Measurements from ENCODE around the gene NUFIP2. TPM values are rescaled to one million over a fixed set of nuclear protein-coding genes. Genes with fewer than 3 reads are reported as not detected.

Gene NUFIP2
- polyA plus RNA-seq, 4 donors: 5.1 to 34.1 (median 7.5) TPM

DNA sequence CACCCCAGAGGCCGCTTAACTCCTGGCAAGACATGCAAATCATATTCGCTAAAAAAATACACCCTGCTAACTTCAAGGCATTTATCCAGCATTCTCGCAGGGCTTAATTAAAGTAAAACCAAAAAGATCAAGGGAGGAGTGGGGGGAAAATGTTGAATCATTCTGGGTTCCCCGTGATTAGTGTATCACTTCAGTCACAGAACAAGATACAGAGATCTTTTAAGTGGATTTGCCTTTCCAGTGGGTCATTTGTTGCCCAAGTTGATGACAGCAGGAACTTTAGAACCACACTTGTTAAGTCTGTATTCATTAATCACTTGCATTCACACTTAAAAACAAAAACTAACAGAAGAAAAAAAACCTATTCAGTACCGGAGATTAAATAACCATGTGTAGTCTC, 30.0 kb downstream of the NUFIP2 start:
- FAIRE-seq (no peak), DNase-seq (no peak)
- Histone ChIP-seq H3K9me3 (ENCODE audit: control insufficient read depth in 2 of 2, insufficient read depth in 1 of 2, low read depth in 1 of 2, low read length in 1 of 2) (no peaks in the 10 kb centered on the region), H3K4me3 (ENCODE audit: low read depth in 1 of 3, low read length in 3 of 3) (no peak overlapping the region), H3K27me3 (ENCODE audit: control insufficient read depth in 3 of 3, insufficient read depth in 3 of 3, low read length in 3 of 3) (no peaks in the 10 kb centered on the region), H3K4me1 (ENCODE audit: control insufficient read depth in 3 of 3, insufficient read depth in 2 of 3, low read depth in 1 of 3, low read length in 2 of 3) (no peaks in the 10 kb centered on the region), H3K27ac (ENCODE audit: low read depth in 1 of 3, low read length in 2 of 3) (no peak overlapping the region), H3K36me3 (ENCODE audit: control insufficient read depth in 3 of 3, insufficient read depth in 2 of 3, low read depth in 1 of 3, low read length in 3 of 3) (peaks cover 8 to 25% (median 15%) of the 10 kb centered on the region in 3 donors)
- 82 to 88% (median 84%) methylated on average over 5 of the region's 5 CpGs for WGBS, 3 donors

DNA sequence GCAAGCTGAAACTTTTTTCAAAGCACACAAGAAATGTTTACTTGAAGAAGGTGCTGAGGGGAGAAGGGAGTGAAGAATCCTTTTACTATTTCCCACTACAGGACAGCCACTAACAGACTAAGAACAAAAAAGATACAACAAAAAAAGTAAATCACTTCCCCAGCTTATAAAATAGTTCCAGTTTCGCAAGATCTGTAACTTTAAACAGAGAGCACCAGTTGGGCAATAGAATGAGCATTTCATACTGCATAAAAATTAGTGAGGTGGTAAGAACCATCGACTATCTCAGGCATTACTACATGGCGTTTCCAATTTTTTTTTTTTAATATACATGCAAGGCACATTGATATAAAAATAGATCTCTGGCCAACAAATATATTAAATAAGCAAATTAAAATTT, 36.2 kb downstream of the NUFIP2 start:
- 83 to 89% (median 87%) methylated on average over 3 of the region's 3 CpGs for WGBS, 3 donors
- Histone ChIP-seq H3K4me3 (ENCODE audit: low read depth in 1 of 3, low read length in 3 of 3) (no peak overlapping the region), H3K4me1 (ENCODE audit: control insufficient read depth in 3 of 3, insufficient read depth in 2 of 3, low read depth in 1 of 3, low read length in 2 of 3) (peaks cover 0 to 3% (median 0%) of the 10 kb centered on the region in 3 donors), H3K27me3 (ENCODE audit: control insufficient read depth in 3 of 3, insufficient read depth in 3 of 3, low read length in 3 of 3) (no peaks in the 10 kb centered on the region), H3K9me3 (ENCODE audit: control insufficient read depth in 2 of 2, insufficient read depth in 1 of 2, low read depth in 1 of 2, low read length in 1 of 2) (no peaks in the 10 kb centered on the region), H3K36me3 (ENCODE audit: control insufficient read depth in 3 of 3, insufficient read depth in 2 of 3, low read depth in 1 of 3, low read length in 3 of 3) (peaks cover 0 to 6% (median 3%) of the 10 kb centered on the region in 3 donors), H3K27ac (ENCODE audit: low read depth in 1 of 3, low read length in 2 of 3) (no peak overlapping the region)
- DNase-seq (no peak), FAIRE-seq (no peak)

GRCh38 chr17:29256735-29257466, 37.0 kb downstream of the NUFIP2 start:
- Histone ChIP-seq H3K36me3 (ENCODE audit: control insufficient read depth in 3 of 3, insufficient read depth in 2 of 3, low read depth in 1 of 3, low read length in 3 of 3) (peaks cover 0 to 6% (median 5%) of the 10 kb centered on the region in 3 donors), H3K4me1 (ENCODE audit: control insufficient read depth in 3 of 3, insufficient read depth in 2 of 3, low read depth in 1 of 3, low read length in 2 of 3) (peaks cover 0 to 3% (median 0%) of the 10 kb centered on the region in 3 donors), H3K27ac (ENCODE audit: low read depth in 1 of 3, low read length in 2 of 3) (no peak overlapping the region), H3K27me3 (ENCODE audit: control insufficient read depth in 3 of 3, insufficient read depth in 3 of 3, low read length in 3 of 3) (no peaks in the 10 kb centered on the region), H3K9me3 (ENCODE audit: control insufficient read depth in 2 of 2, insufficient read depth in 1 of 2, low read depth in 1 of 2, low read length in 1 of 2) (no peaks in the 10 kb centered on the region), H3K4me3 (ENCODE audit: low read depth in 1 of 3, low read length in 3 of 3) (no peak overlapping the region)
- WGBS, 3 donors: 47 to 58% (median 52%) methylated on average over 8 of the region's 8 CpGs
- no peak for DNase-seq
- no peak for FAIRE-seq

DNA sequence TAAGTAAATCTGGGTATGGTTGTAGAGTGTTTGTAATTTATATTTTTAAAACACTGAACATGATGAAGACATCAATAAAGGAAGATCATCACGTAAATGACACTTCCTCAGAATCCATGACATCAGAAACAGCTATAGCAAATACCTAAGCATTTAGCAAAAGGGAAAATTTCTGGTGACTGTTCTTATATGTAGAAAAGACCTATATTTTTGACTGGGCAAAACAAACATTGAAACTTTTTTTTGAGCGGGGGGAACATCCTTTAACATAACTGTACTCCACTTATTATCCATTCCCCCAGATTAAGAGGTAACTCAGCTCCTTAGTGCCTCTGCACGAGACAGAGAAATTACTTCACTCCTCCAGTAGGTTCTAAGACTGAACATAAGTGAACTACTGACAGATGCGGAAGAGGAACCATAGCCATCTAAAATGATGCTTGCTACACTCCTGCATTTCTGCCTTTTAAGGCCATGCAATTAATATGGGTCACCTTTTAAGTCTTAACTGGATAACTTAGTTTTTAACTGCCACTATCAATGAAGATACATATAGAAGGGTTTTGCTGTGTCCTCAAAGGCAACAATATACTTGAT, 37.9 kb downstream of the NUFIP2 start:
- Histone ChIP-seq H3K27ac (ENCODE audit: low read depth in 1 of 3, low read length in 2 of 3) (no peak overlapping the region), H3K36me3 (ENCODE audit: control insufficient read depth in 3 of 3, insufficient read depth in 2 of 3, low read depth in 1 of 3, low read length in 3 of 3) (peaks cover 0 to 6% (median 5%) of the 10 kb centered on the region in 3 donors), H3K27me3 (ENCODE audit: control insufficient read depth in 3 of 3, insufficient read depth in 3 of 3, low read length in 3 of 3) (no peaks in the 10 kb centered on the region), H3K4me1 (ENCODE audit: control insufficient read depth in 3 of 3, insufficient read depth in 2 of 3, low read depth in 1 of 3, low read length in 2 of 3) (peaks cover 0 to 3% (median 0%) of the 10 kb centered on the region in 3 donors), H3K9me3 (ENCODE audit: control insufficient read depth in 2 of 2, insufficient read depth in 1 of 2, low read depth in 1 of 2, low read length in 1 of 2) (no peaks in the 10 kb centered on the region), H3K4me3 (ENCODE audit: low read depth in 1 of 3, low read length in 3 of 3) (no peak overlapping the region)
- DNase-seq: no peak
- FAIRE-seq: no peak
- WGBS, 3 donors: 84 to 89% (median 88%) methylated on average over 4 of the region's 4 CpGs

DNA sequence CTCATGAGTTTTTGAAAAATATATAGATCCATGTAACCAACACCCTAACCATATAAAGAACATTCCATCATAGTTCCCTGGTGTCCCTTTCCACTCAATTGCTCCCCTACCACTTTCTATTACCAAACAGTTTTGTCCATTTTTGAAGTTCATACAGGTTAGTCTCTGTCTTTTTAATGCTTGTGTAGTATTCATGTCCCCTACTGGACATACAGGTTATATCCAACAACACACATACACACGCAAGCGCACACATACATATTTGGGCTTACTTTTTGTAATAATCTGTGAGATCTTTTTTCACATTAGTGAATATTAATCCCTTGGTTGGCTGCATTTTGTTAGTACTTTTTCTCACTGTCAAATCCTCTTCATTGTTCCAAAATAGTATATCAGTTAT, 40.9 kb downstream of the NUFIP2 start:
- H3K9me3 ChIP-seq (ENCODE audit: control insufficient read depth in 2 of 2, insufficient read depth in 1 of 2, low read depth in 1 of 2, low read length in 1 of 2): no peaks in the 10 kb centered on the region
- 94 to 98% (median 95%) methylated on average over 2 of the region's 2 CpGs for whole genome bisulfite sequencing, 3 donors

DNA sequence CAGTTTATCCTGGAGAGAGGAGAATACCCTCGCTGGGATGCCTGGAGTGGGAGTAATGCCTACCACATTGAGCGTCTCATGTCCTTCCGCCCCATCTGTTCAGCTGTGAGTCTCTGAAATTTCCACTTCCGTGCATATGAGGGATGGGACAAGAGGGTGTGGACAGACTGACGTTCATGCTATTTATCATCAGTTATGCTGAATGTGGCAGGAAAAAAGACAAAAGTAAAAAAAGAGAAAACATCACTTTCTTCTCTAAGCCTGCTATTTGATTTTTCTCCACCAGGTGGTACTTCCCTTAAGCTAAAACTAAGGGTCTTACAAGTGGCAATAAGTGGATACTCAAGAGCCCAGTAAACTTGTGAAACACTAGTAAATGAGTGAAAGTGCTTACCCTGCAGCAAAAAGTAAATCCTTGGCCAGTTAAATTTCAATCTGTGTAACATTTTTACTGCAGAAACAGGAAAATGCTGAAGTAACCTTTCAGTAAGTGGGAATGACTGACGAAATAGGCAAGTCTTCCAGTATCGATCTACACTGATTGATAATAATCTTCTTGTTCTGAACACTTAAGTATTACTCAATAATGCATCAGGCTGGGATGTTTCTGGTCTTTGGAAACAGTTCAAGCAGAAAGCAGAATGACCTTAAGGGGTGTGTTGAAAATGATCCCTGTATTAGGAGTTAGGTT, 41.7 kb downstream of the NUFIP2 start:
- no peaks in the 10 kb centered on the region for H3K9me3 ChIP-seq (ENCODE audit: control insufficient read depth in 2 of 2, insufficient read depth in 1 of 2, low read depth in 1 of 2, low read length in 1 of 2)
- no peaks in the 10 kb centered on the region for H3K27me3 ChIP-seq (ENCODE audit: control insufficient read depth in 3 of 3, insufficient read depth in 3 of 3, low read length in 3 of 3)
- H3K4me1 ChIP-seq (ENCODE audit: control insufficient read depth in 3 of 3, insufficient read depth in 2 of 3, low read depth in 1 of 3, low read length in 2 of 3): peaks cover 0 to 3% (median 0%) of the 10 kb centered on the region in 3 donors
- H3K27ac ChIP-seq (ENCODE audit: low read depth in 1 of 3, low read length in 2 of 3): no peak overlapping the region
- H3K4me3 ChIP-seq (ENCODE audit: low read depth in 1 of 3, low read length in 3 of 3): no peak overlapping the region
- peaks cover 0 to 2% (median 1%) of the 10 kb centered on the region in 3 donors for H3K36me3 ChIP-seq (ENCODE audit: control insufficient read depth in 3 of 3, insufficient read depth in 2 of 3, low read depth in 1 of 3, low read length in 3 of 3)
- DNase-seq: peak in 1 of 2 donors; percentile 19
- no peak for FAIRE-seq
- WGBS, 3 donors: 74 to 82% (median 79%) methylated on average over 7 of the region's 7 CpGs

More for the DNA sequence above, 40.9 kb downstream of the NUFIP2 start:
- DNase-seq (no peak), FAIRE-seq (no peak)
- H3K27ac ChIP-seq (ENCODE audit: low read depth in 1 of 3, low read length in 2 of 3): no peak overlapping the region
- peaks cover 0 to 3% (median 0%) of the 10 kb centered on the region in 3 donors for H3K4me1 ChIP-seq (ENCODE audit: control insufficient read depth in 3 of 3, insufficient read depth in 2 of 3, low read depth in 1 of 3, low read length in 2 of 3)
- no peaks in the 10 kb centered on the region for H3K27me3 ChIP-seq (ENCODE audit: control insufficient read depth in 3 of 3, insufficient read depth in 3 of 3, low read length in 3 of 3)
- H3K4me3 ChIP-seq (ENCODE audit: low read depth in 1 of 3, low read length in 3 of 3): no peak overlapping the region
- peaks cover 0 to 2% (median 1%) of the 10 kb centered on the region in 3 donors for H3K36me3 ChIP-seq (ENCODE audit: control insufficient read depth in 3 of 3, insufficient read depth in 2 of 3, low read depth in 1 of 3, low read length in 3 of 3)

- FAIRE-seq: no peak
- 78 to 80% (median 80%) methylated on average over 2 of the region's 2 CpGs for WGBS, 3 donors
- H3K9me3 ChIP-seq (ENCODE audit: control insufficient read depth in 2 of 2, insufficient read depth in 1 of 2, low read depth in 1 of 2, low read length in 1 of 2): no peaks in the 10 kb centered on the region
- H3K4me1 ChIP-seq (ENCODE audit: control insufficient read depth in 3 of 3, insufficient read depth in 2 of 3, low read depth in 1 of 3, low read length in 2 of 3): peaks cover 0 to 2% (median 0%) of the 10 kb centered on the region in 3 donors
- peaks cover 0 to 2% (median 1%) of the 10 kb centered on the region in 3 donors for H3K36me3 ChIP-seq (ENCODE audit: control insufficient read depth in 3 of 3, insufficient read depth in 2 of 3, low read depth in 1 of 3, low read length in 3 of 3)
- no peak overlapping the region for H3K27ac ChIP-seq (ENCODE audit: low read depth in 1 of 3, low read length in 2 of 3)
- no peak overlapping the region for H3K4me3 ChIP-seq (ENCODE audit: low read depth in 1 of 3, low read length in 3 of 3)
- DNase-seq: no peak
- H3K27me3 ChIP-seq (ENCODE audit: control insufficient read depth in 3 of 3, insufficient read depth in 3 of 3, low read length in 3 of 3): no peaks in the 10 kb centered on the region
Observed at GRCh38 chr17:29251184-29251583, 42.8 kb downstream of the NUFIP2 start.

DNA sequence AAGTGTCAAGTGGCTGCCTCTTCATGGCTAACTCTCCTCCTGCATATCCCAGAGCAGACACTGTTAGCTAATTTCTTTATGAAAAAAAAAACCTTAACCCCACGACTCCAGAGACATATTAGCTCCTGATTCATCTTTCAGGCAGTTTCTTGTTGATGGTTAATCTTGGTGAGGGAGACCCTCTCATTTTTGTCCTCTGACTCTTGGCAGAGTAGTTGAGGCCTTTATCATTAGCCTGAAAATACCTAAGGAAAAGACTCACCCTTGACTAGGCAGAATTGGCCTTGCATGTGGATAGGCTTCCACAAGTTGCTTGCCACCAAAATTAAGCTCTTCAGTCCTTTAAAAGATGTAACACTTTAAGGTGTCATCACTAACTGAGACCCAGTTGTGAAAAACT, 43.3 kb downstream of the NUFIP2 start:
- FAIRE-seq (no peak), DNase-seq (no peak)
- Histone ChIP-seq H3K9me3 (ENCODE audit: control insufficient read depth in 2 of 2, insufficient read depth in 1 of 2, low read depth in 1 of 2, low read length in 1 of 2) (no peaks in the 10 kb centered on the region), H3K4me3 (ENCODE audit: low read depth in 1 of 3, low read length in 3 of 3) (no peak overlapping the region), H3K36me3 (ENCODE audit: control insufficient read depth in 3 of 3, insufficient read depth in 2 of 3, low read depth in 1 of 3, low read length in 3 of 3) (peaks cover 0 to 2% (median 1%) of the 10 kb centered on the region in 3 donors), H3K27ac (ENCODE audit: low read depth in 1 of 3, low read length in 2 of 3) (no peak overlapping the region), H3K27me3 (ENCODE audit: control insufficient read depth in 3 of 3, insufficient read depth in 3 of 3, low read length in 3 of 3) (no peaks in the 10 kb centered on the region), H3K4me1 (ENCODE audit: control insufficient read depth in 3 of 3, insufficient read depth in 2 of 3, low read depth in 1 of 3, low read length in 2 of 3) (no peaks in the 10 kb centered on the region)
- 75 to 100% (median 91%) methylated on average over 1 of the region's 1 CpG for WGBS, 3 donors
